IPS-11a (cell line): Measurements from ENCODE around the gene CRISP3.
"Not testable (repeated sequence)": the region's sequence is repeated elsewhere in the genome, so short reads cannot be mapped to it uniquely, and the experiment has no call there.

Source experiments
- H3K4me3 ChIP-seq: one replicate; pipeline ENCODE4 v1.5.1; 2013; ENCODE audit warnings: low read depth, low read length, control low read depth

CRISP3 gene

DNA sequence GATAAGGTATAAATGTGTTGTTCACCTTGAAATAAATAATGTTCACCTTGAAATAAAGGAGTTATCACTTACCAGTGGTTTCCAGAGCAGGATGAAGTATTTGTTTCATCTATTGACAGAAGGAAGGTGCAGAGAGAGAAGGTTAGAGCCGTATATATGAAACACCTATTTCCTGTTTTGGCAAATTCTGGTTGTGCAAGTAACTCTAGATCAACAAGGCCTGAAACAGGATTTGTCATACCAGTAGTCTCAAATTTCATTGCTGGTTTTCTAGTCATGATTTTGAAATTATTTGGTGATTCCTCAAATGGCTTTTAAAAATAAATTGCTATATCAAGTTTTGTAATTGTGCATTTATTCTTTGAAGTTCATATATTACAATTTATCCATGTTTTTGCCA lies at the start of gene CRISP3:
Gene CRISP3, minus strand, starts transcription at position 130 of the 400 bp plus-strand sequence. Its CDS starts 21 bp downstream, at position 109.
- no peak within 1 kb of the TSS for H3K4me3 ChIP-seq

GRCh38 chr6:49790341-49790740 lies 46.2 kb upstream of the CRISP3 start:
- no peak overlapping the region for H3K4me3 ChIP-seq

DNA sequence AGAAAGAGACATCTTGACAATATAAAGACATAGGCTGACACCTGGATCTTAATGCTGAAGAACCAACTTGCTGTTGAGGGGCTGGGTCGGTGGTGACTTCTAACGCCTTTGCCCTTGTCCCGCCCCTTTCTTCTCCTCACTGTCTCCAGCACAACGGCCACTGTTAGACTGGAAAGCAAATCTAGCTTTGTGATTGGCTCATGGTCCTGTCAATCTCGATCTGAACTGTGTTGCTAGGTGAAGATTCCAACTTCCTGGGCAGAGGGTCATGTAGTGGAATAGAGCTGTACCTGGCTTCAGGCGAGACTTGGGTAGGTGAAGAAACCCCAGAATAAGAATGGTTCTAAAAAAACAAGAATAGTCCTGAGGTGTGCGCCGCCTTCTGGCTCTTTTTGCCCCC lies 43.0 kb upstream of the CRISP3 start, which contains the start of gene PGK2:
Gene PGK2, minus strand, starts transcription at position 110 of the 400 bp plus-strand sequence. Its CDS starts 98 bp downstream, at position 12.
- H3K4me3 ChIP-seq, result no peak within 1 kb of the TSS

- H3K4me3 ChIP-seq, result no peak overlapping the region
Observed at GRCh38 chr6:49784272-49784671, 40.1 kb upstream of the CRISP3 start.

DNA sequence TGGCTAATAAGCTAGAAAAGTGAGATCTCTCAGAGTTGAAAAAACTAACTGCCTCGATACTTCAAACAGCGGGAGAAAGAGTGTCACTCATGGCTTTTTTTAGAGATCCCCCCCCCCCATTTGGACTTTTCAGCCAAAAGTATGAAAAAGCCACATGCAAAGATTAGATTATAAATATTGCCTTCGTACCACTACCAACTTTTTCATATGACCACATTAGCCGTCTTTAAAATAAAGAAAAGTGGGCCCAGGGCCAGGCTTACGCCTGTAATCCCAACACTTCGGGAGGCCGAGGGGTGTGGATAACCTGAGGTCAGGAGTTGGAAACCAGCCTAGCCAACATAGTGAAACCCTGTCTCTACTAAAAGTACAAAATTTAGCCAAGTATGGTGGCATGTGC lies 38.5 kb upstream of the CRISP3 start:
- H3K4me3 ChIP-seq, result no peak overlapping the region

- no peak overlapping the region for H3K4me3 ChIP-seq
Observed at GRCh38 chr6:49782293-49782692, 38.1 kb upstream of the CRISP3 start.

- no peak overlapping the region for H3K4me3 ChIP-seq
Observed at GRCh38 chr6:49776444-49776843, 32.3 kb upstream of the CRISP3 start.

- no peak overlapping the region for H3K4me3 ChIP-seq
Observed at GRCh38 chr6:49775043-49775442, 30.9 kb upstream of the CRISP3 start.

DNA sequence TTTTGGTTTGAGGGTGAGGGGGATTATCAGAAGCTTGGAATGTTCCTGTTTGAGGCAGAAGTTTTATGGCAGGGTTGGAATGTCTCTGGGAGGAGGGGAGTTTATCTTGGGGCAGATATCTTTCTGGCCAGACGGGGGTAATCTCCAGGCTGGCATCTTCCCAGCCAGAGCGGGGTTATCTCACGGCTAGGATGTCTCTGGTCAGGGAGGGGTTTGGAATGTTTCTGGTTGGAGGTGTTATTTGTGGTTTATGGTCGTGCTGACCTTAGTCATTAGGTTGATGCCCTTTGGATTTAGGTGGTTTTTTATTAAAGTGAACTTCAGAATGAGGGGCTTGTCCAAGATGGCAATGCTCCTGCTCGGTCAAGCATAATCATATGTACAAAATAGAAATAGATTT lies 28.1 kb upstream of the CRISP3 start:
- no peak overlapping the region for H3K4me3 ChIP-seq

- no peak overlapping the region for H3K4me3 ChIP-seq
Observed at GRCh38 chr6:49766762-49767161, 22.6 kb upstream of the CRISP3 start.

DNA sequence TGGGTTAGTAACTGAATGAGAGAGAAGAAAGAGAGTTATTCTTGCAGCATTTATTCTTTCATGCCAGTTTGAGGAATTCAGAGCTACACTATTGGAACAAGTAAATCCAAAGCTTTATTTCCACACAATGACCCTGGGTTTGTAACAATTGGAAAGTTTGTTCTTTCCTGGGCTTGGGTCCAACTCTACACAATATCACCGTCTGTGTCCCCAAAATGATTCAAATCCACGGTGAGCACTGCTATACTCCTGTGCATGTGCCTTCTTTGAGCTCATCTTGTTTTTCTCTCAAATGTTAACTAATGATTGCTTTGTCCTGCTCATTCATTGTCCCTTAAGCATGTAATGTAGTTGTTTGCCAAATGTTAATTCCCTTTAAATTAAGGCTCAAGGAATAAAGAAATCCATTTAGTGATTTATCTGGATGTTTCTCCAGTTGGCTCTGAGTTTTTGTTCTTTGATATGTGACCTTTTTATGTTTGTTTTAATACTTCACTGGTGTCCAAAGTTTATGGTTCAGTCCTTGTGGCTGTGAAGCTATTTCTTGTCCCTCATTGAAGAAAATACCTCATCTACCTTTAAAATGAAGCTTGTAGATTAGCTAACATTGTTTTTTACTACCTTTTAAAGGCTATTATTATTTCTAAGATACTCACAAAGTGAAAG lies 20.5 kb upstream of the CRISP3 start:
- H3K4me3 ChIP-seq, result no peak overlapping the region

DNA sequence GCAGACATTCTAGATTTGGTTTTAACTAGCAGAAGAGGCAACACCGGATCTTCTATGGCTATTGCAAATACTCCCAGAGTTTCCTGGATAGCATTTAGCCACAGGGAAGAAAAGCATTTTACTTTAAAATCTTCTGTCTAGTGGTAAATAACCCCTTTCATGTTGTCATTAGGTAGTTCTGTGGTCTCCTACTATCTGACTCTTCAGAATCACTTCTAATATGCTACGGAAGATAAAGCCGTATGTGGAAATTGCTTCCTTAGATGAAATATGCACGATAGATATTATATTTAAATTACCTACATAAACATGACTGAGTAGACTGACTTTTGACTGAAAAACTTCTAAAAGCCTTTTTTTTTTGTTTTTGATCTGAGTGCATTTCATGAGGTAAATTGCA lies 759 bp downstream of the CRISP3 start:
- no peak overlapping the region for H3K4me3 ChIP-seq

- H3K4me3 ChIP-seq, result no peak overlapping the region
Observed at GRCh38 chr6:49739423-49739822, 4.8 kb downstream of the CRISP3 start.

- no peak overlapping the region for H3K4me3 ChIP-seq
Observed at GRCh38 chr6:49736017-49736508, 8.1 kb downstream of the CRISP3 start.

- no peak overlapping the region for H3K4me3 ChIP-seq
Observed at GRCh38 chr6:49733680-49734079, 10.5 kb downstream of the CRISP3 start.

GRCh38 chr6:49732781-49733180 lies 11.4 kb downstream of the CRISP3 start:
- no peak overlapping the region for H3K4me3 ChIP-seq

DNA sequence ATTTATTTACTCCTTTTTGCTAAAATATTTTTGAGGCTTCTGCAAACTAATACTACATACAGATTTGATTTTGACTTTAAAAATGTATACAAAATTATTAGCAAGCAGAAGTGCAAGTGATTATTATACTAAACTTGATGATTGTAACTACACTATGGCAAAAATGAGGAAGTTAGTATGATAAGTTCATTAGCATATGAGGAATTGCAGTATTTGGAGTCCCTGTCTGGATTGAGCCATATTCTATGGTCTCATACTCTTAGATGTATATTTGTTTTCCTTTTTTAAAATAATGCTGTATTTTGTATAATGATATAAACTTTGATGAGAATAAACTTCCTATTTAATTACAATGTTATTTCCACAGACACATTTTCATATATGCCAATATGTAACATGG lies 13.9 kb downstream of the CRISP3 start:
- H3K4me3 ChIP-seq, result no peak overlapping the region

- not testable (repeated sequence) for H3K4me3 ChIP-seq
Observed at GRCh38 chr6:49723917-49724316, 20.3 kb downstream of the CRISP3 start.

DNA sequence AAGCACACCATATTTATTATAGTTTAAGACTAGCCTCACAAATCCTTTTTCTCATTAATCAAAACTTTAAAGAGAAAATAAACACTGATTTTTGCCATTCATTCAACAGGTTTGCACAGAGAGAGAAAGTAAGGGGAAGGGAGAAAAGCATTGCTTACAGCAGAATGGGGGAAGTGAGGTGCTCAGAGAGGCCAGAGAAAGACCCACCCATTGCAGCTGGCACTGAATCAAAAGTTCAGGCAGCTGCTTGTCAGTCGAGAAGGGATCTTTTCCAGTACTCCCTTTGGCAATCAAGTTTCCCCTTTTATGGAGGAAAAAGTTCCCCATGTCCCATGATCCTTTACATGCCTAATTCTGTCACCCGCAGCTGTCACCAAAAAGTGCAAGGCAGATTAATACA lies 22.9 kb downstream of the CRISP3 start:
- H3K4me3 ChIP-seq, result no peak overlapping the region

GRCh38 chr6:49720372-49720771 lies 23.8 kb downstream of the CRISP3 start:
- H3K4me3 ChIP-seq, result no peak overlapping the region

DNA sequence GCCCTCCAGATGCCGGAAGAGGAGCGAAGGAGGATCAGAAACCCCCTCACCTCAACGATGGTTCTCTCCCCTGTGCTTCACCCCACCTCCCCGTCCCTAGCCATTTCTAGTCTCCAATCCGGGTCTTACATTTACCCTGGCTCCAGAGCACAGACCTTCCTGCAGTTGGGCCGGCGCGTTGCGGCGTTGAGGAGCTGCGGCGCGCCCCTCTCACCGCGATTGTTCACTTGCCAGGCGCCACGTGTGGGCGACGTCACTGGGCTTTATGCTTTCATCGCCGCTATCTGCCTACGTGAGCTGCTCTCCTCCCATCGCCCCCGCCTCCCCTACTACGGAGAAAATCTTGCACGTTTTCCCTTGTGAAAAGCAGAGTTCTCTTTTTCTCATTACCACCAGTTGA lies 30.8 kb downstream of the CRISP3 start, which contains the start of gene CRISP2:
Gene CRISP2, minus strand, starts transcription at position 198 of the 400 bp plus-strand sequence. CDS start 4,347 bp downstream, outside the sequence.
- H3K4me3 ChIP-seq, result no peak within 1 kb of the TSS

GRCh38 chr6:49698478-49698877 lies 45.7 kb downstream of the CRISP3 start:
- no peak overlapping the region for H3K4me3 ChIP-seq

DNA sequence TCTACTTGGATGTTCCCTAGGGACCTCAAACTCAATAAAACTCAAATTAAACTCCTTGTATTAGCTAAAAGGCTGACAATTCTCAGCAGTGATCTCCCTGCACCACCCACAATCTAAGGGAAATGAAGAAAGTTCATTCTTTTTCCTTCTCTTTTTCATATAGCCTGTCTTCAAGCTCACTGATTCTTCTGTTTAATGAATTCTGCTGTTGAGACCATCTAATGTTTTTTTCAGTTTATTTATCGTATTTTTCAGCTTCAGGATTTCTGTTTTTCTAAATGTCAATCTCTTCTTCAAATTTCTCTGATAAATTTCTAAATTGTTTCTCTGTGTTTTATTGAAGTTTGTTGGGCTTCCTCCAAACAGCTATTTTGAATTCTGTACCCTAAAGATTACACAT lies 50.7 kb downstream of the CRISP3 start:
- H3K4me3 ChIP-seq, result no peak overlapping the region
